ENCODE results near the gene HOMER3.

The HOMER3 gene

GRCh38 chr19:18920400-18920799, 20.6 kb downstream of the HOMER3 start:
- Histone ChIP-seq H3K4me1 (ENCODE audit: control insufficient read depth, insufficient read depth, low read length) (no peaks in the 10 kb centered on the region), H3K36me3 (ENCODE audit: control insufficient read depth in 2 of 2, insufficient read depth in 1 of 2, low read length in 2 of 2) (peaks cover 10 to 44% of the 10 kb centered on the region in 2 experiments; a peak in 2 of 3 replicates), H3K4me3 (ENCODE audit: low read depth, low read length) (peak overlapping the region; percentile 59), H3K9me3 (ENCODE audit: control insufficient read depth, insufficient read depth, low read depth, low read length) (no peaks in the 10 kb centered on the region), H3K27ac (ENCODE audit: extremely low read depth, low read depth, low read length) (no peak overlapping the region)
- ChIA-PET CTCF (interaction anchor here (0.5 to 1.0 kb wide), 2 partner anchors 67 to 305 kb away, joined by 3 to 4 read pairs; no protein-coding TSS in a partner anchor), POLR2A (interaction anchor here (2.0 kb wide), 1 partner anchor 9 kb away, joined by 41 read pairs; no protein-coding TSS in a partner anchor)
- TF ChIP-seq ZBTB21 (tag by site-specific recombination; IDR thresholded peaks at IDR 0.05) (no peak), KLF8 (tag by site-specific recombination; IDR thresholded peaks at IDR 0.05) (no peak), ZNF416 (tag by site-specific recombination; IDR thresholded peaks at IDR 0.05) (no peak), PBX3 (CRISPR knock-in tag; IDR thresholded peaks at IDR 0.05) (no peak), PATZ1 (tag by site-specific recombination; IDR thresholded peaks at IDR 0.05) (no peak), ZNF211 (tag by site-specific recombination; IDR thresholded peaks at IDR 0.05; ENCODE audit: low read depth) (no peak), ZNF274 (IDR thresholded peaks at IDR 0.05; ENCODE audit: low read length) (no peak), ZNF274 (tag by site-specific recombination; IDR thresholded peaks at IDR 0.05; ENCODE audit: borderline replicate concordance) (no peak), ZNF169 (tag by site-specific recombination; IDR thresholded peaks at IDR 0.05) (no peak), ZNF19 (tag by site-specific recombination; IDR thresholded peaks at IDR 0.05; ENCODE audit: low read depth) (no peak), ZNF350 (tag by site-specific recombination; IDR thresholded peaks at IDR 0.05) (no peak), KLF10 (tag by site-specific recombination; IDR thresholded peaks at IDR 0.05) (no peak), ZNF785 (tag by site-specific recombination; IDR thresholded peaks at IDR 0.05) (no peak), ZBTB44 (tag by site-specific recombination; IDR thresholded peaks at IDR 0.05) (no peak), ZNF132 (tag by site-specific recombination; IDR thresholded peaks at IDR 0.05; ENCODE audit: borderline replicate concordance) (no peak)
- TF ChIP-seq, protein P1, sequence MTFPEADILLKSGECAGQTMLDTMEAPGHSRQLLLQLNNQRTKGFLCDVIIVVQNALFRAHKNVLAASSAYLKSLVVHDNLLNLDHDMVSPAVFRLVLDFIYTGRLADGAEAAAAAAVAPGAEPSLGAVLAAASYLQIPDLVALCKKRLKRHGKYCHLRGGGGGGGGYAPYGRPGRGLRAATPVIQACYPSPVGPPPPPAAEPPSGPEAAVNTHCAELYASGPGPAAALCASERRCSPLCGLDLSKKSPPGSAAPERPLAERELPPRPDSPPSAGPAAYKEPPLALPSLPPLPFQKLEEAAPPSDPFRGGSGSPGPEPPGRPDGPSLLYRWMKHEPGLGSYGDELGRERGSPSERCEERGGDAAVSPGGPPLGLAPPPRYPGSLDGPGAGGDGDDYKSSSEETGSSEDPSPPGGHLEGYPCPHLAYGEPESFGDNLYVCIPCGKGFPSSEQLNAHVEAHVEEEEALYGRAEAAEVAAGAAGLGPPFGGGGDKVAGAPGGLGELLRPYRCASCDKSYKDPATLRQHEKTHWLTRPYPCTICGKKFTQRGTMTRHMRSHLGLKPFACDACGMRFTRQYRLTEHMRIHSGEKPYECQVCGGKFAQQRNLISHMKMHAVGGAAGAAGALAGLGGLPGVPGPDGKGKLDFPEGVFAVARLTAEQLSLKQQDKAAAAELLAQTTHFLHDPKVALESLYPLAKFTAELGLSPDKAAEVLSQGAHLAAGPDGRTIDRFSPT (tag by site-specific recombination; IDR thresholded peaks at IDR 0.05): no peak
- TF ChIP-seq, protein P2, sequence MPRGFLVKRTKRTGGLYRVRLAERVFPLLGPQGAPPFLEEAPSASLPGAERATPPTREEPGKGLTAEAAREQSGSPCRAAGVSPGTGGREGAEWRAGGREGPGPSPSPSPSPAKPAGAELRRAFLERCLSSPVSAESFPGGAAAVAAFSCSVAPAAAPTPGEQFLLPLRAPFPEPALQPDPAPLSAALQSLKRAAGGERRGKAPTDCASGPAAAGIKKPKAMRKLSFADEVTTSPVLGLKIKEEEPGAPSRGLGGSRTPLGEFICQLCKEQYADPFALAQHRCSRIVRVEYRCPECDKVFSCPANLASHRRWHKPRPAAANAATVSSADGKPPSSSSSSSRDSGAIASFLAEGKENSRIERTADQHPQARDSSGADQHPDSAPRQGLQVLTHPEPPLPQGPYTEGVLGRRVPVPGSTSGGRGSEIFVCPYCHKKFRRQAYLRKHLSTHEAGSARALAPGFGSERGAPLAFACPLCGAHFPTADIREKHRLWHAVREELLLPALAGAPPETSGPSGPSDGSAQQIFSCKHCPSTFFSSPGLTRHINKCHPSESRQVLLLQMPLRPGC (tag by site-specific recombination; IDR thresholded peaks at IDR 0.05): no peak
- TF ChIP-seq, protein P3, sequence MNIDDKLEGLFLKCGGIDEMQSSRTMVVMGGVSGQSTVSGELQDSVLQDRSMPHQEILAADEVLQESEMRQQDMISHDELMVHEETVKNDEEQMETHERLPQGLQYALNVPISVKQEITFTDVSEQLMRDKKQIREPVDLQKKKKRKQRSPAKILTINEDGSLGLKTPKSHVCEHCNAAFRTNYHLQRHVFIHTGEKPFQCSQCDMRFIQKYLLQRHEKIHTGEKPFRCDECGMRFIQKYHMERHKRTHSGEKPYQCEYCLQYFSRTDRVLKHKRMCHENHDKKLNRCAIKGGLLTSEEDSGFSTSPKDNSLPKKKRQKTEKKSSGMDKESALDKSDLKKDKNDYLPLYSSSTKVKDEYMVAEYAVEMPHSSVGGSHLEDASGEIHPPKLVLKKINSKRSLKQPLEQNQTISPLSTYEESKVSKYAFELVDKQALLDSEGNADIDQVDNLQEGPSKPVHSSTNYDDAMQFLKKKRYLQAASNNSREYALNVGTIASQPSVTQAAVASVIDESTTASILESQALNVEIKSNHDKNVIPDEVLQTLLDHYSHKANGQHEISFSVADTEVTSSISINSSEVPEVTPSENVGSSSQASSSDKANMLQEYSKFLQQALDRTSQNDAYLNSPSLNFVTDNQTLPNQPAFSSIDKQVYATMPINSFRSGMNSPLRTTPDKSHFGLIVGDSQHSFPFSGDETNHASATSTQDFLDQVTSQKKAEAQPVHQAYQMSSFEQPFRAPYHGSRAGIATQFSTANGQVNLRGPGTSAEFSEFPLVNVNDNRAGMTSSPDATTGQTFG (tag by site-specific recombination; IDR thresholded peaks at IDR 0.05; ENCODE audit: borderline replicate concordance): no peak

Measured in HEK293 (cell line).